ENCODE data around the gene DSC2. TPM values are rescaled to one million over a fixed set of nuclear protein-coding genes. Genes with fewer than 3 reads are reported as not detected.

The DSC2 gene
- total and polyA plus RNA-seq, 2 of the 8 experiments (the other 6 are each of a cell fraction or from before 2014, with no cell fraction given): 4.6 to 39.7 TPM

- TF ChIP-seq CHD7 (IDR thresholded peaks at IDR 0.05; ENCODE audit: insufficient replicate concordance, low read length): no peak
- TF ChIP-seq FOSL1 (IDR thresholded peaks at IDR 0.05; ENCODE audit: insufficient read depth, low read depth, low read length): no peak
- no peak for TF ChIP-seq SP4 (IDR thresholded peaks at IDR 0.05; ENCODE audit: low read length)
- no peak for TF ChIP-seq BCL11A (IDR thresholded peaks at IDR 0.05; ENCODE audit: low read depth in 2 of 2, low read length in 2 of 2)
- TF ChIP-seq, protein P1, sequence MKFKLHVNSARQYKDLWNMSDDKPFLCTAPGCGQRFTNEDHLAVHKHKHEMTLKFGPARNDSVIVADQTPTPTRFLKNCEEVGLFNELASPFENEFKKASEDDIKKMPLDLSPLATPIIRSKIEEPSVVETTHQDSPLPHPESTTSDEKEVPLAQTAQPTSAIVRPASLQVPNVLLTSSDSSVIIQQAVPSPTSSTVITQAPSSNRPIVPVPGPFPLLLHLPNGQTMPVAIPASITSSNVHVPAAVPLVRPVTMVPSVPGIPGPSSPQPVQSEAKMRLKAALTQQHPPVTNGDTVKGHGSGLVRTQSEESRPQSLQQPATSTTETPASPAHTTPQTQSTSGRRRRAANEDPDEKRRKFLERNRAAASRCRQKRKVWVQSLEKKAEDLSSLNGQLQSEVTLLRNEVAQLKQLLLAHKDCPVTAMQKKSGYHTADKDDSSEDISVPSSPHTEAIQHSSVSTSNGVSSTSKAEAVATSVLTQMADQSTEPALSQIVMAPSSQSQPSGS (IDR thresholded peaks at IDR 0.05; ENCODE audit: low read length): no peak
- TF ChIP-seq TCF12 (IDR thresholded peaks at IDR 0.05; ENCODE audit: low read depth, low read length): no peak
- TF ChIP-seq KDM4A (IDR thresholded peaks at IDR 0.05; ENCODE audit: low read depth, low read length, severe bottlenecking): no peak
Measured at GRCh38 chr18:31057051-31057450, 45.2 kb downstream of the DSC2 start (continued).

Measured in H1 (cell line).